Naive thymus-derived CD4-positive, alpha-beta T cell (primary cell): ENCODE data around the gene ACR. TPM values are rescaled to one million over a fixed set of nuclear protein-coding genes. Genes with fewer than 3 reads are reported as not detected.
A peak's percentile ranks its signal among the peaks of the same experiment; 100 is the strongest.

ENCODE experiments used
- ATAC-seq: fragments of 150-1000 bp; cut with Tn5 transposase; 2 replicates; pipeline ENCODE4 v1.10.0; 2021; ENCODE audit warnings: mild to moderate bottlenecking, moderate library complexity
- CTCF ChIA-PET: fragments of 350-600 bp; sonication (Branson Sonifier 250); formaldehyde crosslinking; loops from one replicate; lab custom pipeline; 2021; ENCODE audit warnings: antibody characterized with exemption; lab: Charles Lee
- POLR2A ChIA-PET: fragments of 350-600 bp; sonication (Branson Sonifier 250); formaldehyde crosslinking; loops from one replicate; lab custom pipeline; 2021; ENCODE audit warnings: antibody characterized with exemption, inconsistent platforms; lab: Charles Lee
- DNase-seq, 9 donors: peaks; one replicate each; pipeline versions ENCODE4 v3.0.0 to v3.0.0-alpha.2; 2020 to 2022; ENCODE audit warnings: mixed read lengths in 1 of 9
- H3K27ac ChIP-seq: one replicate; pipeline ENCODE4 v1.7.0; 2013; ENCODE audit warnings: mild to moderate bottlenecking, low read depth, low read length, moderate library complexity
- H3K27me3 ChIP-seq, 2 donors: one replicate each; pipeline ENCODE4 v1.7.0; 2013; ENCODE audit warnings: low read length in 2 of 2, mild to moderate bottlenecking in 2 of 2, moderate library complexity in 2 of 2; ENCODE audit not compliant: control insufficient read depth in 2 of 2, insufficient read depth in 2 of 2
- H3K36me3 ChIP-seq, 3 experiments: 1 replicate in 2 of 3; 2 replicates in 1 of 3; pipeline ENCODE4 v1.7.0; 2013; ENCODE audit warnings: low read length in 3 of 3, mild to moderate bottlenecking in 3 of 3, moderate library complexity in 1 of 3; ENCODE audit not compliant: insufficient read depth in 3 of 3, control insufficient read depth in 2 of 3
- H3K4me1 ChIP-seq, 2 donors: one replicate each; pipeline ENCODE4 v1.7.0; 2013; ENCODE audit warnings: low read length in 2 of 2, mild to moderate bottlenecking in 2 of 2, moderate library complexity in 1 of 2; ENCODE audit not compliant: control insufficient read depth in 2 of 2, insufficient read depth in 2 of 2
- H3K4me3 ChIP-seq: 2 replicates; pipeline ENCODE4 v1.7.0; 2013; ENCODE audit warnings: mild to moderate bottlenecking, low read length
- H3K9me3 ChIP-seq, 3 experiments: 1 replicate in 2 of 3; 2 replicates in 1 of 3; pipeline ENCODE4 v1.7.0; 2013; ENCODE audit warnings: low read length in 3 of 3; ENCODE audit not compliant: control insufficient read depth in 2 of 3
- H3K27ac Mint-ChIP-seq, 9 donors: one replicate each; pipeline ENCODE4 v1.8.0; 2020 to 2022; ENCODE audit warnings: mixed read lengths in 9 of 9, mild to moderate bottlenecking in 8 of 9, moderate library complexity in 5 of 9, inconsistent platforms in 2 of 9
- H3K27me3 Mint-ChIP-seq, 5 donors: one replicate each; pipeline ENCODE4 v1.8.0; 2021 to 2022; ENCODE audit warnings: mixed read lengths in 5 of 5, mild to moderate bottlenecking in 1 of 5
- H3K36me3 Mint-ChIP-seq, 5 donors: one replicate each; pipeline ENCODE4 v1.8.0; 2020 to 2022; ENCODE audit warnings: mixed read lengths in 5 of 5, mild to moderate bottlenecking in 3 of 5, inconsistent platforms in 1 of 5
- H3K4me1 Mint-ChIP-seq, 7 donors: one replicate each; pipeline ENCODE4 v1.8.0; 2020 to 2022; ENCODE audit warnings: mixed read lengths in 7 of 7, mild to moderate bottlenecking in 3 of 7, inconsistent platforms in 1 of 7
- H3K4me3 Mint-ChIP-seq, 10 donors: one replicate each; pipeline ENCODE4 v1.8.0; 2020 to 2022; ENCODE audit warnings: mild to moderate bottlenecking in 10 of 10, mixed read lengths in 10 of 10, moderate library complexity in 6 of 10, inconsistent platforms in 2 of 10
- H3K9me3 Mint-ChIP-seq, 11 donors: one replicate each; pipeline ENCODE4 v1.8.0; 2020 to 2022; ENCODE audit warnings: mixed read lengths in 11 of 11, mild to moderate bottlenecking in 4 of 11, inconsistent platforms in 1 of 11, moderate library complexity in 1 of 11
- intact Hi-C, 2 donors: fragments of 100-400 bp; cut with micrococcal nuclease; formaldehyde crosslinking; loops; one replicate each; pipeline ENCODE4 v1.15.1; 2023
- polyA plus RNA-seq, 2 donors: library from polyadenylated mRNA; unstranded; fragments of 300-500 nt; fragmentation: Illumina TruSeq; gene quantifications; one replicate each; pipeline ENCODE4 v1.2.3, GENCODE V29; 2021
- total RNA-seq, 6 experiments: library from RNA in 5 of 6; stranded (reverse) in 5 of 6; gene quantifications; 1 replicate in 5 of 6; 2 replicates in 1 of 6; pipeline ENCODE4 v1.2.3 and lab custom pipeline; 2021 to 2026

Gene ACR
- not detected for total RNA-seq
- polyA plus RNA-seq: not detected
- not detected for total RNA-seq (lab: John Stamatoyannopoulos, UW)

DNA sequence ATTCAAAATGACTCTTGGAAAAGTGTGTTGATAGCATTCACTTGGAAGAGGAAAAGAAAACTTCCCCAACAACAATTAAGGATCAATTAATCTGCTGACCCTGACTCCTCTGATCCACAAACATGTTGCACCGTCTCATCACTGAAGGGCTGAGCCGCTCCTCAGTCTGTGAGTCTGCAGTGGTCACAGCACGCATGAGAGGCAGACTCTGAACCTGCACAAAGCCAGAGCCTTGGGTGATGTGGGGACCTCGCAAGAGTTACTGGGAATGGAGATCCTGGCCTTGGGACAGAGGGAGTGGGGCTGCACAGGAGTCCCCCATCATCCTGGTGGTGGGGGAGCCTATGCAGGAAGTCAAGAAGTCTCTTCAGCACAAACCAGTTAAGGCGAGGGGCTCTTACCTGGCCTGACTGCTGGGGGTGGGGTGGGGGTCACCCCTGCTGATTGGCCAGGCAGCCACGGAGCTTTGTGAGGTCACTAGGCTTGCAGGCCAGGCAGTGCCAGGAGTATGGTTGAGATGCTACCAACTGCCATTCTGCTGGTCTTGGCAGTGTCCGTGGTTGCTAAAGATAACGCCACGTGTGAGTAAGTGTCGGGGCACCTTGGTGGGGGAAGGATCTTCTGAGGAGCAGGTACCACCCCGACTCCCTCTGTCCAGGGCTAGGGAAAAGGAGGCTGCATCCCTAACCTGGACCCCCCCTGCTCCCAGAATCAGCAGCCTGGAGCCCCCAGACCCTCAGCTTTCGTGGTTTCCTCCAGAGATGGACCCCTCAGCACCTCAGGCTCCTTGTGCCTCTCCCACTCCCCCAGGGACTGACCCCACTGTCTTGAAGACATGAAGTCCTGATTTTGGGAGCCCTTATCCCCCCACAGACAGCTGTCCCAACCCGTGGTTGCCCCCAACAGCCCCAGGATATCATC lies at the start of gene ACR:
TSS of gene ACR (plus strand) at position 477 of the 921 bp plus-strand sequence. CDS start at position 509, 32 bp downstream.
- Mint-ChIP-seq H3K27ac (no peak within 1 kb of the TSS), H3K36me3 (no peaks in the 10 kb centered on the region), H3K9me3 (no peaks in the 10 kb centered on the region), H3K27me3 (peaks cover 0 to 3% (median 0%) of the 10 kb centered on the region in 5 donors), H3K4me1 (peaks cover 0 to under 1% (median 0%) of the 10 kb centered on the region in 7 donors), H3K4me3 (no peak within 1 kb of the TSS)
- H3K36me3 ChIP-seq: no peaks in the 10 kb centered on the region
- ATAC-seq (no peak), DNase-seq (no peak)
- no peaks in the 10 kb centered on the region for H3K9me3 ChIP-seq
- no peaks in the 10 kb centered on the region for H3K27me3 ChIP-seq
- no peaks in the 10 kb centered on the region for H3K4me1 ChIP-seq
- no peak within 1 kb of the TSS for H3K4me3 ChIP-seq
- intact Hi-C loops: no loop called here
- ChIA-PET POLR2A (no interaction called here), CTCF (no interaction called here)
- H3K27ac ChIP-seq: no peak within 1 kb of the TSS

DNA sequence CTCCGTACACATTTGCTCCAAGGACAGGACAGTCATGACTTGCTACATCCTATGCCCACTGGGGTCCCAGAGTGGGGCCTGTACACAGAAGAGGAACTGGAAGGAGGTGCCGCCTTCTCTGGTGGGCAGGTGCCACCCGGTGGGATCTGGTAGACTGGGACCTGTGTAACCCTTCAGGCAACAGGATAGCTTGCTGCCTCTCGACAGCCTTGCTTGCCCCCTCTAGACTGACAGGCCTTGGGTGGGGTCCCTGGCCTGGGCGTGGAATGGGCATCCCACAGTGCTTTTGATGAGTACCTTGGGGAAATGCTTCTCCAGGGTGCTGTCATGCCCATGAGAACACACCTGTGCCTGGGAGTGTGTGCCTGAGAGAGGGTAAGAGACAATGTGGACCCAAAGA lies 49.6 kb upstream of the ACR start:
- H3K4me1 Mint-ChIP-seq: peaks cover 0 to 8% (median 0%) of the 10 kb centered on the region in 7 donors
- intact Hi-C loops: no loop called here

DNA sequence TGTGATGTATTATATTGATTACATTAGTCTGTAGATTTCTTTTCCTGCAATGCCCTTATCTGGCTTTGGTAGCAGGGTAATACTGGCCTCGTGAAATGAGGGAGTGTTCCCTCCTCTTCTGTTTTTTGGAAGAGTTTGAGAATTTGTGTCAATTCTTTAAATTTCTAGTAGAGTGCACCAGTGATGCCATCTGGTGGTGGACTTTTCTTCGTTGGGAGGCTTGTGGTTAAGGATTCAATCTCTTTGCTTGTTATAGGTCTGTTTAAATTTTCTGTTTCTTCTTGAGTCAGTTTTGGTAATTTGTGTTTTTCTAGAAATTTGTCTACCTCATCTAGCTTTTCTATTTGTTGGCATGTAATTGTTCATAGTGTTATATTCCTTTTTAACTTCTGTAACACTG lies 46.5 kb upstream of the ACR start:
- Histone ChIP-seq H3K27me3 (no peaks in the 10 kb centered on the region), H3K4me3 (no peak overlapping the region), H3K4me1 (no peaks in the 10 kb centered on the region), H3K27ac (no peak overlapping the region), H3K36me3 (no peaks in the 10 kb centered on the region), H3K9me3 (no peaks in the 10 kb centered on the region)
- Mint-ChIP-seq H3K27ac (no peak overlapping the region), H3K36me3 (peaks cover 0 to 5% (median 0%) of the 10 kb centered on the region in 5 donors), H3K4me1 (peaks cover 0 to 7% (median 0%) of the 10 kb centered on the region in 7 donors), H3K4me3 (no peak overlapping the region), H3K27me3 (peaks cover 0 to 23% (median 0%) of the 10 kb centered on the region in 5 donors), H3K9me3 (peaks cover 0 to 8% (median 4%) of the 10 kb centered on the region in 11 donors)
- CTCF ChIA-PET: interaction anchor here (0.6 to 1.8 kb wide), 5 partner anchors 12 to 440 kb away, joined by 3 to 4 read pairs (median 3); partner anchors contain the start of gene HDAC10
- POLR2A ChIA-PET: interaction anchor here (0.7 kb wide), 1 partner anchor 46 kb away, joined by 6 read pairs; no protein-coding TSS in a partner anchor
- ATAC-seq (no peak), DNase-seq (peak in 6 of 9 donors; percentile 16 to 45 (median 34))
- intact Hi-C loops: loop anchor here (1.0 to 5.0 kb wide), 6 partner anchors 63 to 544 kb away; partner anchors contain the start of gene ARSA (in 2 of the 2)

More for the DNA sequence above, 49.6 kb upstream of the ACR start:
- H3K4me3 Mint-ChIP-seq: no peak overlapping the region
- H3K36me3 ChIP-seq: no peaks in the 10 kb centered on the region
- H3K9me3 Mint-ChIP-seq: peaks cover 0 to 8% (median 4%) of the 10 kb centered on the region in 11 donors
- no peak overlapping the region for H3K27ac ChIP-seq
- peak overlapping the region in 1 of 9 donors; percentile 87 for H3K27ac Mint-ChIP-seq
- DNase-seq (peak in 1 of 9 donors; percentile 14), ATAC-seq (no peak)
- POLR2A ChIA-PET: no interaction called here
- CTCF ChIA-PET: no interaction called here
- H3K4me1 ChIP-seq: no peaks in the 10 kb centered on the region
- H3K36me3 Mint-ChIP-seq: peaks cover 0 to 5% (median 0%) of the 10 kb centered on the region in 5 donors
- no peaks in the 10 kb centered on the region for H3K27me3 ChIP-seq
- H3K4me3 ChIP-seq: no peak overlapping the region
- H3K9me3 ChIP-seq: no peaks in the 10 kb centered on the region
- H3K27me3 Mint-ChIP-seq: peaks cover 0 to 23% (median 0%) of the 10 kb centered on the region in 5 donors

DNA sequence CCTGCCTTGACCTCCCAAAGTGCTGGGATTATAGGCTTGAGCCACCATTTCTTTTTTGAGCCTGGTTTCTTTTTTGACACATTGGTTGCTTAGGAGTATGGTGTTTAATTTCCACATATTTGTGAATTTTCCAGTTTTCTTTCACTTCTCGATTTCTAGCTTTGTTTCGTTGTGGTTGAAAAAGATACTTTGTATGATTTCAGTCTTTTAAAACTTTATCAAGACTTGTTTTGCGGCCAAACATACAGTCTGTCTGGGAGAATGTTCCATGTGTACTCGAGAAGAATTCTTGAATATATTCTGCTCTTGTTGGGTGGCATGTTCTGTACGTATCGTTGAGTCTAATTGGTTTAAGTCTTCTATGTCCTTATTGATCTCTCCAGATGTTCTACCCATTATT lies 44.5 kb upstream of the ACR start:
- Mint-ChIP-seq H3K4me3 (no peak overlapping the region), H3K4me1 (peaks cover 0 to 7% (median 0%) of the 10 kb centered on the region in 7 donors), H3K9me3 (peaks cover 0 to 8% (median 4%) of the 10 kb centered on the region in 11 donors), H3K27me3 (peaks cover 0 to 23% (median 0%) of the 10 kb centered on the region in 5 donors), H3K27ac (no peak overlapping the region), H3K36me3 (peaks cover 0 to 5% (median 0%) of the 10 kb centered on the region in 5 donors)
- Histone ChIP-seq H3K9me3 (no peaks in the 10 kb centered on the region), H3K27ac (no peak overlapping the region), H3K4me1 (no peaks in the 10 kb centered on the region), H3K4me3 (no peak overlapping the region), H3K36me3 (no peaks in the 10 kb centered on the region), H3K27me3 (no peaks in the 10 kb centered on the region)
- intact Hi-C loops: loop anchor here (5.0 kb wide), 2 partner anchors 196 to 546 kb away; no protein-coding TSS in a partner anchor
- ChIA-PET POLR2A (no interaction called here), CTCF (no interaction called here)
- ATAC-seq (no peak), DNase-seq (no peak)

DNA sequence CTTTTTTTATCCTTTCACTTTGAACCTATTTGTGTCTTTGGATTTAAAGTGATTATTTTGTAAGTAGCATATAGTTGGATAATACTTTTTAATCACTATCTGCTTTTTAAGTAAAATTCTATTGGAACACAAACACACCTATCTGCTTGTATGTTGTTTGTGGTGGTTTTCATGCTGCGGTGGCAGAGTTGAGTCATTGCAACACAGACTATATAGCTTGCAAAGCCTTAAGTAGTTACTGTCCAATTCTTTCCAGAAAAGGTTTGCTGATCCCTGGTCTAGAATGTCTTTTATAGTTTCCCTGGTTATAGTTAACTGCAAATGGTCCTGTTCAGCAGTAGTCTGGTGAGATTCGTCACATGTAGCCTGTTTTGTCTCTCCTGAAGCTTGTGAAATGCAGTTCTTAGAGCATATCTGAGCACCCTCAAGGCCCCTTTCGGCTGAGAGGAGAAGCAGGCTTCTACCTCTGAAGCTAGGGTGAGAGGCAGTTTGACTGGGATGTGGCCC lies 43.9 kb upstream of the ACR start:
- H3K36me3 Mint-ChIP-seq: peaks cover 0 to 5% (median 0%) of the 10 kb centered on the region in 5 donors
- no peak for DNase-seq
- CTCF ChIA-PET: interaction anchor here (0.5 kb wide), 1 partner anchor 79 kb away, joined by 3 read pairs; no protein-coding TSS in a partner anchor

DNA sequence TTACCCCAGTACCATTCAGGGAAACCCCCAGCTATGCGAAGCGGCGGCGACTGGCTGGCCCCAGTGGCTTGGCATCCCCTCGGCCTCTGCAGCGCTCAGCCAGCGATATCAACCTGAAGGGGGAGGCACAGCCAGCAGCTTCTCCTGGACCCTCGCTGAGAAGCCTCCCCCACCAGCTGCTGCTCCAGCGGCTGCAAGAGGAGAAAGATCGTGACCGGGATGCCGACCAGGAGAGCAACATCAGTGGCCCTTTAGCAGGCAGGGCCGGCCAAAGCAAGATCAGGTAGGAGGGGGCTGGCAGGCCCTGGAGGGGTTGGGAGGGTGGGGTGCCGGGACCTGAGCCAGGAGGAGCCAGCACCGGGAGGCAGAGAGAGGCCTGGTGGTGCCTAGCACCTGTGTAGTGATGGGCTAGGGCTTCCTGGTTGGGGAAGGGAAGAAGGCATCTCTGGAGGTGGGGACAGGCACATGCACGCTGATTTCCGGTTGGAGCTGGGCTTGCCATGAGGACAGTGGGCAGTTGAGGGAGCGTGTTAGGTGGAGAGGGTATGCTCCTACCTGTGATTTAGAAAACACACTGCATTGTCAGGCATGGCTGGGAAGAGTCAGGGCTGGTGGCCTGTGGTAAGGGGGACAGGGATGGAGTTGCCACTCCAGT lies 43.1 kb upstream of the ACR start:
- H3K27me3 Mint-ChIP-seq: peaks cover 0 to 19% (median 0%) of the 10 kb centered on the region in 5 donors

More for the DNA sequence above, 43.9 kb upstream of the ACR start:
- POLR2A ChIA-PET: interaction anchor here (0.6 kb wide), 1 partner anchor 458 kb away, joined by 3 read pairs; no protein-coding TSS in a partner anchor
- H3K36me3 ChIP-seq: no peaks in the 10 kb centered on the region
- intact Hi-C loops: loop anchor here (5.0 kb wide), 2 partner anchors 197 to 547 kb away; no protein-coding TSS in a partner anchor
- Mint-ChIP-seq H3K27me3 (peaks cover 0 to 23% (median 0%) of the 10 kb centered on the region in 5 donors), H3K4me1 (peaks cover 0 to 7% (median 0%) of the 10 kb centered on the region in 7 donors), H3K27ac (no peak overlapping the region), H3K9me3 (peaks cover 0 to 8% (median 4%) of the 10 kb centered on the region in 11 donors), H3K4me3 (no peak overlapping the region)
- H3K4me1 ChIP-seq: no peaks in the 10 kb centered on the region
- no peak for ATAC-seq
- no peak overlapping the region for H3K27ac ChIP-seq
- no peak overlapping the region for H3K4me3 ChIP-seq
- no peaks in the 10 kb centered on the region for H3K9me3 ChIP-seq
- H3K27me3 ChIP-seq: no peaks in the 10 kb centered on the region

More for the DNA sequence above, 43.1 kb upstream of the ACR start:
- CTCF ChIA-PET: interaction anchor here (0.5 kb wide), 1 partner anchor 80 kb away, joined by 3 read pairs; no protein-coding TSS in a partner anchor
- Histone ChIP-seq H3K4me1 (no peaks in the 10 kb centered on the region), H3K4me3 (no peak overlapping the region), H3K27ac (no peak overlapping the region), H3K27me3 (no peaks in the 10 kb centered on the region), H3K9me3 (no peaks in the 10 kb centered on the region), H3K36me3 (no peaks in the 10 kb centered on the region)
- intact Hi-C loops: loop anchor here (5.0 kb wide), 2 partner anchors 198 to 548 kb away; no protein-coding TSS in a partner anchor
- peaks cover 0 to 5% (median 0%) of the 10 kb centered on the region in 5 donors for H3K36me3 Mint-ChIP-seq
- peaks cover 0 to 7% (median 0%) of the 10 kb centered on the region in 7 donors for H3K4me1 Mint-ChIP-seq
- no peak for DNase-seq
- H3K9me3 Mint-ChIP-seq: peaks cover 0 to 8% (median 4%) of the 10 kb centered on the region in 11 donors
- no peak for ATAC-seq
- H3K4me3 Mint-ChIP-seq: no peak overlapping the region
- no peak overlapping the region for H3K27ac Mint-ChIP-seq
- POLR2A ChIA-PET: interaction anchor here (0.6 kb wide), 1 partner anchor 459 kb away, joined by 3 read pairs; no protein-coding TSS in a partner anchor
